ENCODE data around the gene CORO2B.

GRCh38 chr15:68739390-68740080 lies 160.7 kb downstream of the CORO2B start:
- TF ChIP-seq POLR2A (IDR thresholded peaks at IDR 0.05), result no peak
- TF ChIP-seq EP300 (IDR thresholded peaks at IDR 0.05), result no peak
- TF ChIP-seq CTCF (IDR thresholded peaks at IDR 0.05), result no peak
- TF ChIP-seq POLR2AphosphoS5 (IDR thresholded peaks at IDR 0.05), result no peak
